ENCODE measurements around the gene TRAPPC5. TPM values are rescaled to one million over a fixed set of nuclear protein-coding genes. Genes with fewer than 3 reads are reported as not detected.

The TRAPPC5 gene
- polyA plus RNA-seq, 1 donor: 51.2 TPM

DNA sequence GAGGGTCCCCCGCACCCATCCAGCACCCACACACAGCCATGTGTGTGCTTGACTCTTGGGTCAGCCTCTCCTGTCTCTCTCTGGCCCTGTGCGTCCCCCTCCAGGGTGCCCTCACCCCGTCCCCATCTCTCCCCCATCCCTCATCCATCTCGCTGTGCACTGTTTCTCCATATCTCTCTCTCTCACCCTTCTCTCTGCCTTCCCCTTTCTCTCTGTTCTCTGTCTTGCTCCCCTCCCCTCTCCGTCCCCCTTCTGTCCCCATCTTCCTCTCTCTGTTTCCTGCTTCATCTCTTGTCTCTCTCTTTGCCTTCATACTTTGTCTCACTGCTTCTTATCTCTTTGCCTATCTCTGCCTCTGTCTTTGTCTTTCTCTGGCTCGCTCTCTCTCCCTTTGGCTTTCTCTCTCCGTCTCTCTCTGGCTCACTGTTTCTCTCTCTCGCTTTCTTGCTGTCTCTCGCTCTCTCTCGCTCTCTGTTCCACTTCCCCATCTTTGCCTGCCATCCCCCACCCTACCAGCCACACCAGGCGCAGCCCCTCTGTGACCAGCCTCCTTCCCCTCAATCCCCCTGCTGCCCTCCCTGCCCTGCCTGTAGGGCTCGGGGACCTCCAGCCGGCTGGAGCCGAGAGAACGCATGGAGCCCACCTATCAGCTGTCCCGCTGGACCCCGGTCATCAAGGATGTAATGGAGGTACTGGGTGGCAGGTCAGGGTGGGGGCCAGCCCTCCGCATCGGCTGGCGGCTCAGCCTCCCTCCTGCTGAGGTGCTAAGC is 34.8 kb upstream of the TRAPPC5 start:
- Histone ChIP-seq H3K27me3 (ENCODE audit: control insufficient read depth, insufficient read depth, low read length) (no peaks in the 10 kb centered on the region), H3K36me3 (ENCODE audit: control insufficient read depth, insufficient read depth, low read length) (peaks cover 23% of the 10 kb centered on the region), H3K4me3 (ENCODE audit: low read length) (no peak overlapping the region), H3K4me1 (ENCODE audit: control insufficient read depth, insufficient read depth, low read length) (no peaks in the 10 kb centered on the region), H3K9me3 (ENCODE audit: control insufficient read depth, low read depth, low read length) (no peaks in the 10 kb centered on the region), H3K27ac (ENCODE audit: low read length) (no peak overlapping the region)
- no peak for DNase-seq
- 76% methylated on average over 7 of the region's 20 CpGs for WGBS (ENCODE audit: insufficient coverage, low lambda C conversion rate)

DNA sequence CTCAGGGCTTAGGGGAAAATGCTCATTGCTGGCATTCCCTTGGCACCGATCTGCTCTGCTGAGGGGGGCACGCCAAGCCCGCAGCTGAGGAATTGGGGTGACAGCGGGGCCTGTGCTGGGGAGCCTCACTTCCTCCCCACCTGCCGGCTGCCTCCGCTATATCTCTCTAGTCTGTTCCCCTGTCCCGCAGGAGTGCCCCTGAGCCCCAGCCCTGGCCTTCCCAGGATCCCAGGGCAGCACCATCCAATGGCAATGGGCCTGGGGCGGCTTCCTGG is 34.3 kb upstream of the TRAPPC5 start:
- no CpG with 5 or more reads among the region's 8 CpGs for WGBS (ENCODE audit: insufficient coverage, low lambda C conversion rate)
- H3K27ac ChIP-seq (ENCODE audit: low read length): no peak overlapping the region
- no peaks in the 10 kb centered on the region for H3K9me3 ChIP-seq (ENCODE audit: control insufficient read depth, low read depth, low read length)
- peaks cover 5% of the 10 kb centered on the region for H3K27me3 ChIP-seq (ENCODE audit: control insufficient read depth, insufficient read depth, low read length)
- no peaks in the 10 kb centered on the region for H3K4me1 ChIP-seq (ENCODE audit: control insufficient read depth, insufficient read depth, low read length)
- no peak overlapping the region for H3K4me3 ChIP-seq (ENCODE audit: low read length)
- no peak for DNase-seq
- H3K36me3 ChIP-seq (ENCODE audit: control insufficient read depth, insufficient read depth, low read length): peaks cover 22% of the 10 kb centered on the region

DNA sequence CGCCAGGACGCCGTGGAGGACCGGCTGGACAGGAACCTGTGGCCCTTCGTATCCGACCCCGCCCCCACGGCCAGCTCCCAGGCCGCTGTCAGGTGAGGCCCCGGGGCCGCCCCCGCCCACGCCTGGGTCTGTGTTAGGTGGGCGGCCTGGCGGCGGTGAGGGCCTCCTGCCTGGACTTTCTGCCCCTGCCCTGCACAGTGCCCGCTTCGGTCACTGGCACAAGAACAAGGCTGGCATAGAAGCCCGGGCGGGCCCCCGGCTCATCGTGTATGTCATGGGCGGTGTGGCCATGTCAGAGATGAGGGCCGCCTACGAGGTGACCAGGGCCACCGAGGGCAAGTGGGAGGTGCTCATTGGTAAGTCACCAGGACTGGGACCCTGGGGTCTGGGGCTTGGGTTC is 33.5 kb upstream of the TRAPPC5 start:
- no peaks in the 10 kb centered on the region for H3K9me3 ChIP-seq (ENCODE audit: control insufficient read depth, low read depth, low read length)
- no peaks in the 10 kb centered on the region for H3K4me1 ChIP-seq (ENCODE audit: control insufficient read depth, insufficient read depth, low read length)
- H3K27me3 ChIP-seq (ENCODE audit: control insufficient read depth, insufficient read depth, low read length): peaks cover 5% of the 10 kb centered on the region
- peaks cover 21% of the 10 kb centered on the region for H3K36me3 ChIP-seq (ENCODE audit: control insufficient read depth, insufficient read depth, low read length)
- H3K4me3 ChIP-seq (ENCODE audit: low read length): no peak overlapping the region
- WGBS (ENCODE audit: insufficient coverage, low lambda C conversion rate): no CpG with 5 or more reads among the region's 26 CpGs
- no peak for DNase-seq
- H3K27ac ChIP-seq (ENCODE audit: low read length): no peak overlapping the region

DNA sequence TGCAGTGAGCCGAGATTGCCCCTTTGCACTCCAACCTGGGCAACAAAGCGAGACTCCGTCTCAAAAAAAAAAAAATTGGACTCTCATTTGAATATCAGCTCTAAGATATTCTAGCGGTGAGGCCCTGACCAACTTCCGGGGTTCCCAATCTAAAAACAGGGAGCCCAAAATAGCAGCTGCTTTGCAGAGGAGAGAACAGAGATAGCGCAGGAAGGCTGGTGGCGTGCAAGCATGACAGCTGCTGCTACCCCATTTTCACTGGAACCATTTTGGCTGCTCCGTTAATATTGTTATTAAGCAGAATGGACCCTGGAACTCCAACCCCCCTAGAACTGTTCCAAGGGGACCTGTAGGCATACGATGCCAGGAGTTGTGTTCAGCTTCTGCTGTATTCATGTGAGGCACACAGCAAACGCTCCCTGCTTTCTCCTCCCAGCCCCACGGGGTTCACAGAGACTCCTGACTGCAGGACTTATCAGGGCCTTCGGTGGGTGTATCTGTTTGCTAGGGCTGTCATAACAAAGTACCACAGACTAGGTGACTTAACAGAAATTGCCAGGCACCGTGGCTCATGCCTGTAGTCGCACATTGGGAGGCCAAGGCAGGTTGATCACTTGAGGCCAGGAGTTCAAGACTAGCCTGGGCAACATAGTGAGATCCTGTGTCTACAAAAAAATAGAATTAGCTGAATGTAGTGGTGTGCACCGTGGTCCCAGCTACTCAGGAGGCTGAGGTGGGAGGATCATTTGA is 32.2 kb upstream of the TRAPPC5 start:
- DNase-seq: no peak
- WGBS (ENCODE audit: insufficient coverage, low lambda C conversion rate): no CpG with 5 or more reads among the region's 15 CpGs
- Histone ChIP-seq H3K9me3 (ENCODE audit: control insufficient read depth, low read depth, low read length) (no peaks in the 10 kb centered on the region), H3K4me1 (ENCODE audit: control insufficient read depth, insufficient read depth, low read length) (no peaks in the 10 kb centered on the region), H3K4me3 (ENCODE audit: low read length) (no peak overlapping the region), H3K36me3 (ENCODE audit: control insufficient read depth, insufficient read depth, low read length) (peaks cover 16% of the 10 kb centered on the region), H3K27me3 (ENCODE audit: control insufficient read depth, insufficient read depth, low read length) (peaks cover 5% of the 10 kb centered on the region), H3K27ac (ENCODE audit: low read length) (no peak overlapping the region)

DNA sequence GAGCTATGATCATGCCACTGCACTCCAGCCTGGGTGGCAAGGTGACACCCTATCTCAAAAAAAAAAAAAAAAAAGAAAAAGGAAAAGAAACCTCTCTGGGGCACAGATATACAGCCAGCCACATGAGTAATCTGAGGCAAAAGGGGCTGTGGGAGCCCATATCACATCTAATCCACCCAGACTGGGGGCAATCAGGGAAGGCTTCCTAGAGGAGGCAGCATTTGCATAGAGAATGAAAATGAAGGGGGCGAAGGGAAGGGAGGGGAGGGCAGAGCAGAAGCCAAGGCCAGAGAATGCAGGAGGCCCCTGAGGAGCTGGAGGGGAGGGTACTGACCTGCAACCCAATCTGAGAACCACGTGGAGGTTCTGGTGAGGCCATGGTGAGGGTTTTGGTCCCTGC is 30.5 kb upstream of the TRAPPC5 start:
- no peak overlapping the region for H3K4me3 ChIP-seq (ENCODE audit: low read length)
- H3K36me3 ChIP-seq (ENCODE audit: control insufficient read depth, insufficient read depth, low read length): peaks cover 11% of the 10 kb centered on the region
- no peaks in the 10 kb centered on the region for H3K9me3 ChIP-seq (ENCODE audit: control insufficient read depth, low read depth, low read length)
- H3K27me3 ChIP-seq (ENCODE audit: control insufficient read depth, insufficient read depth, low read length): peaks cover 5% of the 10 kb centered on the region
- no peaks in the 10 kb centered on the region for H3K4me1 ChIP-seq (ENCODE audit: control insufficient read depth, insufficient read depth, low read length)
- no peak for DNase-seq
- H3K27ac ChIP-seq (ENCODE audit: low read length): no peak overlapping the region
- WGBS (ENCODE audit: insufficient coverage, low lambda C conversion rate): no CpG with 5 or more reads among the region's 2 CpGs

DNA sequence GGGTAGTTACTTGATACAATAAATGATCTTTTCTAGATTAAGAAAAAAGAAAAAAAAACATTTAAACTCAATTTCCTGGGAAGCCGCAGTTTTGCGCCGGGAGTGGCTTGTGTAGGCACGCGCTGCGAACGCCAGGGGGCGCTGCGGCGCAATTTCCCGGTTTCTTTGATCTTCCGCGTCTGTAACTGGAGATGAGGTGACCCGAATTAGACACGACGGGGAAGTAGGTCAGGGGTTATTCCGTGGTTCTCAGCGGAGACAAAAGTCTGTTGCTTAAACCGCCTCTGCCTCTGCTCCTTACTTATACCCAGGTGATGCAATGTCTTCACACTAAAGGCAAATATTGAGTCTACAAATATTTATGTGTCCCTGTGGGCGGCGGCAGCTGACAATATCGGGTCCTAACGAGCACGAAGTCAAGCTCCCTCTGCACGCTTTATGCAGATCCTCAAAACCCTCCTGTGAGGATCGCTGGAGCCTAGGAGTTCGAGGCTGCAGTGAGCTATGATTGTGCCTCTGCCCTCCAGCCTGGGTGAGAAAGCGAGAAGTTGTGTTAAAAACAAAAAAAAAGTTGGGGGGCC is 28.5 kb upstream of the TRAPPC5 start:
- H3K9me3 ChIP-seq (ENCODE audit: control insufficient read depth, low read depth, low read length): no peaks in the 10 kb centered on the region
- H3K36me3 ChIP-seq (ENCODE audit: control insufficient read depth, insufficient read depth, low read length): peaks cover 3% of the 10 kb centered on the region
- no CpG with 5 or more reads among the region's 28 CpGs for WGBS (ENCODE audit: insufficient coverage, low lambda C conversion rate)
- H3K27ac ChIP-seq (ENCODE audit: low read length): no peak overlapping the region
- peaks cover 5% of the 10 kb centered on the region for H3K27me3 ChIP-seq (ENCODE audit: control insufficient read depth, insufficient read depth, low read length)
- H3K4me3 ChIP-seq (ENCODE audit: low read length): no peak overlapping the region
- DNase-seq: peak; percentile 77 to 81
- no peaks in the 10 kb centered on the region for H3K4me1 ChIP-seq (ENCODE audit: control insufficient read depth, insufficient read depth, low read length)

DNA sequence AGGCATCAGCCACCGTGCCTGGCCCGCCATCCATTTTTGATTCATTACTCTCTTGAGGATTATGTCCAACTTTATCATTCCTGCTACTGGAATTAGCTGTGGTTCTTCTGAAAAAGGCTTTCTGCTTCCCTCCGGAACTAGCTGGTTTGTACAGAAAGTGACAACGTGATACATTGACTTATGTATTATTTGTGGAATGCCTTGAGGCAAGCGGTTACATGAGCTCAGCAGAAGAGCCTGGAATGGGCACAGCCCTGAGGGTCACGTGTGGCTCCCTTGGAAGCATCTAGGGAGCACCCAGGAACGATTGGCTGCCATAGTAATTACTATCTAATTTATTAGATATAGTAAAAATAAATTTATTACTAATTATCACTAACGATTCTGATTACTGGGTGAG is 26.2 kb upstream of the TRAPPC5 start:
- H3K27ac ChIP-seq (ENCODE audit: low read length): no peak overlapping the region

DNA sequence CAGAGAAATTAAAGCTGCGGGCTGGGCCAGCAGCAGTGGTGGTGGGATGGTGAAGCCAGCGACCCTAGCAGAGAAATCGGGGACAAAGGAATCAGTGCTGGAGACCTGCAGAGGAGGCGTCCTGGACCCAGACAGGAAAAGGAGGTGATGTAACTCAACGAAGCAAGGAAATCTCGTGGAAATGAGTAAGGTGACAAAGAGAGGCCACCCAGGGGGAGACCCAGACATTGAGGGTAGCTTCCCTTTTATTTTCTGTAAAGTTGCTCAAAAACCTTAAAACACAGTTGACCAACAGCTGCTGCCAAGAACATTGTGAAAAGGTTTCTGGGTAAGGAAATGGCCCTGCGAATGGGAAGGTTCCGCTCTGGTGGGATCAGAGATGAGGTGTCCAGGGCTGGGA is 25.1 kb upstream of the TRAPPC5 start:
- H3K9me3 ChIP-seq (ENCODE audit: control insufficient read depth, low read depth, low read length): no peaks in the 10 kb centered on the region
- no peak overlapping the region for H3K27ac ChIP-seq (ENCODE audit: low read length)
- 90% methylated on average over 5 of the region's 8 CpGs for WGBS (ENCODE audit: insufficient coverage, low lambda C conversion rate)
- H3K27me3 ChIP-seq (ENCODE audit: control insufficient read depth, insufficient read depth, low read length): peaks cover 5% of the 10 kb centered on the region
- H3K4me1 ChIP-seq (ENCODE audit: control insufficient read depth, insufficient read depth, low read length): no peaks in the 10 kb centered on the region
- no peaks in the 10 kb centered on the region for H3K36me3 ChIP-seq (ENCODE audit: control insufficient read depth, insufficient read depth, low read length)
- no peak overlapping the region for H3K4me3 ChIP-seq (ENCODE audit: low read length)
- no peak for DNase-seq

More for the DNA sequence above, 26.2 kb upstream of the TRAPPC5 start:
- Histone ChIP-seq H3K4me1 (ENCODE audit: control insufficient read depth, insufficient read depth, low read length) (no peaks in the 10 kb centered on the region), H3K9me3 (ENCODE audit: control insufficient read depth, low read depth, low read length) (no peaks in the 10 kb centered on the region), H3K36me3 (ENCODE audit: control insufficient read depth, insufficient read depth, low read length) (no peaks in the 10 kb centered on the region), H3K27me3 (ENCODE audit: control insufficient read depth, insufficient read depth, low read length) (peaks cover 5% of the 10 kb centered on the region), H3K4me3 (ENCODE audit: low read length) (no peak overlapping the region)
- WGBS (ENCODE audit: insufficient coverage, low lambda C conversion rate): 100% methylated on average over 1 of the region's 8 CpGs
- DNase-seq: no peak

DNA sequence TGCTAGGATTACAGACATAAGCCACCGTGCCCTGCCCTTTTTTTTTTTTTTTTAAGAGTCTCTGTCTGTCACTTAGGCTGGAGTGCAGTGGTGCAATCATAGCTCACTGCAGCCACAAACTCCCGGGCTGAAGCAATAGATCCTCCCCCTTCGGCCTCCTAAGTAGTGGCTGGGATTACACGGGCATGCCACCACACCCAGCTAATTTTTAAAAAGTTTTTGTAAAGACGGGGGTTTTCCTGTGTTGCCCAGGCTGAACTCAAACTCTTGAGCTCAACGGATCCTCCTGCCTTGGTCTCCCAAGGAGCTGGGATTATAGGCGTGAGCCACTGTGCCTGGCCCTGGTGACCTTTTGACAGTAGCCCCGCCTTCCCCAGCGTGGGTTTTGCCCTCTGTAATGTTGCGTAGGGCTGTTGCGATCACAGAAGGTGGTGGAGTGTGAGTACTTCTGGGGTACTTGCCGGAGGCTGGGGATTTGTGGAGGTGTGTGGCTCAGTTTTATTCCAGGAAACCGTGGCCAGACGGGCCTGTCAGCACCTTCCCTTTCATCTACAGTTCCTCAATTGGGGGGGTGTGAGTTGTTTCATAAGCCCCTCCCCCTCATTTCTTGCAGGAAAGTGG is 23.4 kb upstream of the TRAPPC5 start:
- Histone ChIP-seq H3K4me1 (ENCODE audit: control insufficient read depth, insufficient read depth, low read length) (no peaks in the 10 kb centered on the region), H3K4me3 (ENCODE audit: low read length) (no peak overlapping the region), H3K27me3 (ENCODE audit: control insufficient read depth, insufficient read depth, low read length) (no peaks in the 10 kb centered on the region), H3K36me3 (ENCODE audit: control insufficient read depth, insufficient read depth, low read length) (no peaks in the 10 kb centered on the region), H3K9me3 (ENCODE audit: control insufficient read depth, low read depth, low read length) (no peaks in the 10 kb centered on the region), H3K27ac (ENCODE audit: low read length) (no peak overlapping the region)
- no peak for DNase-seq
- WGBS (ENCODE audit: insufficient coverage, low lambda C conversion rate): no CpG with 5 or more reads among the region's 14 CpGs

DNA sequence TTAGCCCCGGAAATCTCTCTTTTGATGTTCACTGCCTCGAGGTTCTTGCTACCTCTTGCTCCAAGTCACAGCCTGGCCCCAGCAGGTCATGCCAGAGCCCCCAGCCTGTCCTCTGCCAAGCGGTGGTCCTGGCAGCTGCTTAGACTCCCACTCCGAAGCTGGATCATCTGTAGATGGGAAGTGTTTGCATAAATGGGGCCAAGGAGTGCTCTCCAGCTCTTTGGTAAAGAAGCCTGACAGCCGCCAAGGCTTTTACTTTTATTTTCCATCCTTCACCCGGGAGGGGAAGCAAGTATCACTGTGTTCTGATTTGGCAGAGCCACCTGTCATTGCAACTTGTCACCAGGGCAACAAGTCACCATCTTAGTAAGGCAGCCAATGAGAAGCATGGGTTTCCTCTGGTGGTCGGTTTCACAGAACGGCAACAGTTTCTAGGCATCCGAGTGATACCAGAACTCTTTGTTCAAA is 22.4 kb upstream of the TRAPPC5 start:
- Histone ChIP-seq H3K4me1 (ENCODE audit: control insufficient read depth, insufficient read depth, low read length) (no peaks in the 10 kb centered on the region), H3K9me3 (ENCODE audit: control insufficient read depth, low read depth, low read length) (no peaks in the 10 kb centered on the region), H3K27ac (ENCODE audit: low read length) (no peak overlapping the region), H3K4me3 (ENCODE audit: low read length) (no peak overlapping the region), H3K27me3 (ENCODE audit: control insufficient read depth, insufficient read depth, low read length) (no peaks in the 10 kb centered on the region), H3K36me3 (ENCODE audit: control insufficient read depth, insufficient read depth, low read length) (no peaks in the 10 kb centered on the region)
- no peak for DNase-seq
- 17% methylated on average over 1 of the region's 9 CpGs for WGBS (ENCODE audit: insufficient coverage, low lambda C conversion rate)
